Stimulated activated CD8-positive, alpha-beta memory T cell treated with anti-CD3 and anti-CD28 coated beads, Interleukin-4, amount 100 ng/mL, for 1 hour (primary cell): ENCODE results near the gene DENND1A.

Experiments used
- DNase-seq, 2 donors: peaks; one replicate each; pipeline ENCODE4 v3.0.0-alpha.2; 2020; ENCODE audit warnings: low read depth in 2 of 2, low spot score in 1 of 2

The DENND1A gene

GRCh38 chr9:123478160-123478559, 451.8 kb downstream of the DENND1A start:
- no peak for DNase-seq

GRCh38 chr9:123475407-123475806, 454.5 kb downstream of the DENND1A start:
- no peak for DNase-seq

GRCh38 chr9:123472862-123473614, 456.9 kb downstream of the DENND1A start:
- DNase-seq, result no peak

DNA sequence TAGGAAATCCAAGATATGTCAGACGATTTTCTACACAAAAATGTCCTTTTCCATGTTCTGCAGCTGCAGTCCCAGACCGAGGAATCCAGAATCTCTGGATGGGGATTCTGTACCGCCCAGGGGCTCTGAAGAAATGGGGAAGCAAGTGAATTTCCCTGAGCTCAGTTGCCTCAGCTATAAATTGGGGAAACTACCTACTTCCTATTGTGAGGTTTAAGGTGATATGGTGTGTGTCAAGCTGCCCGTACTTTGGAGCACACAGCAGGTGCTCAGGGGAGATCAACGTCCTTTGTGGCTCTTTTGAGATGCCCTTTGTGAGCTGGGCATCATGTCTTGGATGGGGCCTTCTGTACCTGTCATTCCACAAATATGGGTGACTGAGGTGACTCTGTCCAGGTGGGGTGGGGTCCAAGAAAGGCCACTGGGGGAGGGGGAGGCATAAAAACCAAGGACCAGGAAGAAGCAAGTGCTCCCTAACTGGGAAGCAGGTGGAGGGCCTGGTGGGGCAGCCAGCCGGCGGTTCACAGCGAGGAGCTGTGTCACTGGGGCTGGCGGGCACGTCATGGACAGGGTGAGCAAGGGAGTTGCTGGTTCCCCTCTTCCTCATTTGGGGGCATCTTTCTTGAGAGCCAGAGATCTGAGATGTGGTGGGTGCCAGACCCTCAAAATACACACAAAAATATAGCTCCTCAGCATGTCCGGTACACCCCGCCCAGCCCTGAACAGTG, 457.9 kb downstream of the DENND1A start:
- no peak for DNase-seq

GRCh38 chr9:123470991-123471770, 458.7 kb downstream of the DENND1A start:
- DNase-seq, result no peak

- DNase-seq, result no peak
Measured at GRCh38 chr9:123470121-123470782, 459.7 kb downstream of the DENND1A start.

DNA sequence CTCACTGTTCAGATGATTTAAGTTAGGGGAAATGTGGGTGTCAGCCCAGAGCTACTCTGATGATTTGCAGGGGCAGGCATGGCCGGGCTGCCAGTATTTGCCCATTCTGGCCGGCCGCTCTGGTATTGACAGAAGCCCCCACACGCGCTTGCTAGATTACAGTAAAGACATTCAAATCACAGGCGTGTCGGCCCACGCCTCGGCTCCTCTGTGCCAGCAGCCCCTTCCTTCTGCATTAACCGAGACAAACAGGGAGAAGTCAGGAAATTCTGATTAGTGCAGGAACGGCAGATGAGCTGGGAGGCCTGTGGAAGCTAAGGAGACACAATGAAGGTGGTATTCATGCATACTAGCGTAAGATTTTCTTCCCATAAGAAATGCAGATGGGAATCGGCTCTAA, 460.6 kb downstream of the DENND1A start:
- no peak for DNase-seq

GRCh38 chr9:123468541-123468940, 461.4 kb downstream of the DENND1A start:
- DNase-seq, result no peak

- DNase-seq, result no peak
Measured at GRCh38 chr9:123465304-123465703, 464.6 kb downstream of the DENND1A start.

GRCh38 chr9:123460091-123460490, 469.8 kb downstream of the DENND1A start:
- DNase-seq, result no peak

DNA sequence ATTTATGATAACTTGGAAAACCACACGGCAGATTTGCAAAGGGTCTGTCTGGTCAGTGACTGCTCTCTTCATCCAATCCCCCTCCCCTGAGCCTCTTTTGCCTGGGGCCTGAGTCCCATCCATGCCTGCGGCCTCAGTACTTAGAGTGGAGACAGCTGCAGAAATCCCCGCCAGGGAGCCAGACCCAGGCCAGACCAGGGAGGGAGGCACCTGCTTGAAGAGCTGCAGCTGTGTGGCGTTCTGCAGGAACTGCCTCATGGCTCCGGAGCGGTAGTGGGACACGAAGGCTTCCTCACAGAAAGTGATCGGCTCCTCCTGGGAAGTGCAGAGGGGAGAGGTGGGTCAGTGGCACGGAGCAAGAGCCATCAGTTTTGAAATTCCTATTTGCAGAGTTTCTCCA, 472.3 kb downstream of the DENND1A start:
- no peak for DNase-seq

DNA sequence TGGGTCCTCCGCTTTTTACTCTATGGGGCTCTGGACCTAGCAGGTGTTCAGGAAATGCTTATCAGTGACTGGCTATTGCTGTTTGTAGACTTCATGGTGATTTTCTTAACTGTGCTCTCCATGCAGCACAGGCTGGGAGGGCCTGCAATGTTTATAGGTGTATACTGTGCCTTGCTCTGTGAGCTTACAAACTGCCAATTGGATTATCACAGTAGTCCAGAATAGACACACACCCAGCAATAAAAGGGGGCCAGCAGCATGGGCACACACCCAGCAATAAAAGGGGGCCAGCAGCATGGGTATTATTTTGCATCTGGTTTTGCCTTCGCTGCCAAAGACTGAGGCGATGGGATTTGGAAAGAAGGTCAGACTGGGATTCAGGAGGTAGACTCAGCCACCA, 473.9 kb downstream of the DENND1A start:
- DNase-seq, result no peak

DNA sequence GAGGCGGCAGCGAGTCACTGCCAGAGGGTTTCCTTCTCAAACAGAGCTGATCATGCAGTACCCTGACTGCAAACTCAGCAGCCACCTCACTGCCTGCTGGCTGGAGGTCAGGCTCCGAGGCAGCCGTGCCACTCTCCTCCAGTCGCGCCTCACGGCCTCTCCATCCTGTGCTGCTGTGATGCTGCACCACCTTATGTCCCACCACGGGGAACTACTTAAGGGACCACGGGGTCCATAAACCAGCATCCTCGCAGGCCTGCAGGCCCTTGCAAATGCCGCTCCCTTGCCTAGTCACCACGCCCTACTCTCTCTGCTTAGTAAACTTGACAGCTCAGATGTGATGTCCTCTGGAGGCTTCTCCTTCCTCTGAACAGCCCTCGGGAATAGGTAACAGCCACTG, 474.7 kb downstream of the DENND1A start:
- no peak for DNase-seq

- no peak for DNase-seq
Measured at GRCh38 chr9:123454361-123454760, 475.6 kb downstream of the DENND1A start.

GRCh38 chr9:123453831-123454321, 476.1 kb downstream of the DENND1A start:
- DNase-seq, result no peak

DNA sequence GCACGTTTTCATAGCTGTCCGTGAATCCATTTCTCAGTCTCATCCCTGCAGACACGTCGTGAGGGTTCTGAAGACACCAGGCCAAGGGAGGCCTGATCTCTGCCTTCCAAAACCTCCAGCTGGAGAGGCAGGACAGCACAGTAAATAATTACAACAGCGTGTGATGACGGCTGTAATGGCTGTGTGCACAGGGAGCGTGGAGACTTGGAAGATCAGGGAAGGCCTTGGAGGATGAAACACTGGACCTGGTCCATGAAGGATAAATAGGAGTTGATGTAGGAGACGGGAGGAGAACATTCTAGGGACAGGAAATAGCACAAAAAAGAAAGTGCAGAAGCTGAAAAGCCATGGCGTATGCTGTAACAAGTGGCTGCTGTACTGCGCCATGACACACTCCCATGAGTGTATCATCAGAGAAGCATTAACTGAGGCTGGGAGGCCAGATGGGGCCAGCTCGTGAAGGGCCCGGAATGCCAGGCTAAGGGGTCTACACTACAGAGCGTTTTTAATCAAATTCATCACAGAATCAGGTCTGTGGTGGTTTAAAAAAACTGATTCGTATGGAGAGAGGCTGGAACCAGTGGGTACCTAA, 476.8 kb downstream of the DENND1A start:
- no peak for DNase-seq

GRCh38 chr9:123450996-123451395, 478.9 kb downstream of the DENND1A start:
- no peak for DNase-seq

GRCh38 chr9:123450098-123450770, 479.7 kb downstream of the DENND1A start:
- no peak for DNase-seq

- DNase-seq, result no peak
Measured at GRCh38 chr9:123447934-123448646, 481.8 kb downstream of the DENND1A start.
